ENCODE data around the gene FCHO2. TPM values are rescaled to one million over a fixed set of nuclear protein-coding genes. Genes with fewer than 3 reads are reported as not detected.

FCHO2 gene
- total RNA-seq, 1 donor from 2014 or later: 5.3 TPM

DNA sequence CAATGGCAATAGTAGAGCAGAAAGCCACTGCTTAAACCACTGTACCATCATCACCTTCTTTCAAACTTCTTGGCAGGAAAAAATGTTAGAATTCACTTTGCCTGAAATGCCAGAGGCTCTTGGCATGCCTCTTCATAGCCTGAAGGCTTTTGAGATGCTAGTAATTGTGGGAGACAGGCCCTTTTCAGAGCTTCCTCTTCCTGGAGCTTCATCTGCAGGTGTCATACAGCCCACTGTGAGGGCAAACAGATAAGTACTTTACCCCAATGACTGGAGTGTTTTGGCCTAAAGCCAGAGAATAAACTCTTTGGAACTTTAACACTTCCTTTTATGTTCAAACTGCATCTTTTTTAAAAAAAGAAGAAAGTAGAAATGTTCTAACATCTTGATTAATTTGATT, 83.2 kb downstream of the FCHO2 start:
- POLR2A ChIA-PET: no interaction called here
- Mint-ChIP-seq H3K27ac (no peak overlapping the region), H3K27me3 (no peaks in the 10 kb centered on the region), H3K36me3 (ENCODE audit: low read depth) (peaks cover 4% of the 10 kb centered on the region), H3K4me3 (no peak overlapping the region), H3K4me1 (no peaks in the 10 kb centered on the region), H3K9me3 (no peaks in the 10 kb centered on the region)
- intact Hi-C loops (cut with micrococcal nuclease): no loop called here
- CTCF ChIA-PET: no interaction called here
- TF ChIP-seq, protein P1, sequence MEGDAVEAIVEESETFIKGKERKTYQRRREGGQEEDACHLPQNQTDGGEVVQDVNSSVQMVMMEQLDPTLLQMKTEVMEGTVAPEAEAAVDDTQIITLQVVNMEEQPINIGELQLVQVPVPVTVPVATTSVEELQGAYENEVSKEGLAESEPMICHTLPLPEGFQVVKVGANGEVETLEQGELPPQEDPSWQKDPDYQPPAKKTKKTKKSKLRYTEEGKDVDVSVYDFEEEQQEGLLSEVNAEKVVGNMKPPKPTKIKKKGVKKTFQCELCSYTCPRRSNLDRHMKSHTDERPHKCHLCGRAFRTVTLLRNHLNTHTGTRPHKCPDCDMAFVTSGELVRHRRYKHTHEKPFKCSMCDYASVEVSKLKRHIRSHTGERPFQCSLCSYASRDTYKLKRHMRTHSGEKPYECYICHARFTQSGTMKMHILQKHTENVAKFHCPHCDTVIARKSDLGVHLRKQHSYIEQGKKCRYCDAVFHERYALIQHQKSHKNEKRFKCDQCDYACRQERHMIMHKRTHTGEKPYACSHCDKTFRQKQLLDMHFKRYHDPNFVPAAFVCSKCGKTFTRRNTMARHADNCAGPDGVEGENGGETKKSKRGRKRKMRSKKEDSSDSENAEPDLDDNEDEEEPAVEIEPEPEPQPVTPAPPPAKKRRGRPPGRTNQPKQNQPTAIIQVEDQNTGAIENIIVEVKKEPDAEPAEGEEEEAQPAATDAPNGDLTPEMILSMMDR (IDR thresholded peaks at IDR 0.05): no peak
- ATAC-seq (ENCODE audit: low read depth) (no peak), DNase-seq (no peak)

GRCh38 chr5:73042993-73043392, 87.2 kb downstream of the FCHO2 start:
- POLR2A ChIA-PET: no interaction called here
- no peak for DNase-seq
- H3K36me3 Mint-ChIP-seq (ENCODE audit: low read depth): peaks cover 3% of the 10 kb centered on the region
- H3K4me3 Mint-ChIP-seq: no peak overlapping the region
- H3K4me1 Mint-ChIP-seq: no peaks in the 10 kb centered on the region
- TF ChIP-seq, protein P1 (IDR thresholded peaks at IDR 0.05): no peak
- CTCF ChIA-PET: no interaction called here
- H3K9me3 Mint-ChIP-seq: peaks cover 7% of the 10 kb centered on the region
- H3K27ac Mint-ChIP-seq: no peak overlapping the region
- H3K27me3 Mint-ChIP-seq: no peaks in the 10 kb centered on the region
- intact Hi-C loops (cut with micrococcal nuclease): no loop called here
- ATAC-seq (ENCODE audit: low read depth): no peak

DNA sequence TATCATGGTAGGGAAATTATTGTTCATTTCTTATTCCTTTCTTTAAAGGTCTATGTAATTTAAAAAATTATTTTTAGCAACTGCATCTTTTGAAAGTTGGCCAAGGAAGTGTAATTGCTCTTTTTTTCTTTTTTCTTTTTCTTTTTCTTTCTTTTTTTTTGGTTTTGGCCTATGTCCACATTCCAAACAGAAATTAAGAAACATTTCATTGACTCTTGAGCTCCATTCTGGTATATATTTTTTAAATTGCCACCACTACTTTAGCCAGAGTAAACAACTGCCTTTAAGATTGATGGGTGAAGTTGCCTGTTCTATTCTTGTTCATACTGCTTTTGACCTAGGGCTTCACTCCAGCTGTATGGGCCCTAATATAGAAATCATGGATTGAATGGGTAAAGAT, 88.7 kb downstream of the FCHO2 start:
- POLR2A ChIA-PET: no interaction called here
- TF ChIP-seq, protein P1 (IDR thresholded peaks at IDR 0.05): no peak
- intact Hi-C loops (cut with micrococcal nuclease): no loop called here
- no peak for DNase-seq
- CTCF ChIA-PET: no interaction called here
- H3K4me3 Mint-ChIP-seq: no peak overlapping the region
- ATAC-seq (ENCODE audit: low read depth): no peak
- no peaks in the 10 kb centered on the region for H3K36me3 Mint-ChIP-seq (ENCODE audit: low read depth)
- H3K27me3 Mint-ChIP-seq: no peaks in the 10 kb centered on the region
- H3K9me3 Mint-ChIP-seq: peaks cover 7% of the 10 kb centered on the region
- no peaks in the 10 kb centered on the region for H3K4me1 Mint-ChIP-seq
- no peak overlapping the region for H3K27ac Mint-ChIP-seq

- H3K27me3 Mint-ChIP-seq: no peaks in the 10 kb centered on the region
- no peak for DNase-seq
- no peak overlapping the region for H3K4me3 Mint-ChIP-seq
- H3K27ac Mint-ChIP-seq: no peak overlapping the region
- no peak for ATAC-seq (ENCODE audit: low read depth)
- POLR2A ChIA-PET: no interaction called here
- H3K4me1 Mint-ChIP-seq: no peaks in the 10 kb centered on the region
- TF ChIP-seq, protein P1 (IDR thresholded peaks at IDR 0.05): no peak
- CTCF ChIA-PET: no interaction called here
- no peaks in the 10 kb centered on the region for H3K36me3 Mint-ChIP-seq (ENCODE audit: low read depth)
- intact Hi-C loops (cut with micrococcal nuclease): no loop called here
- H3K9me3 Mint-ChIP-seq: peaks cover 7% of the 10 kb centered on the region
Measured at GRCh38 chr5:73045623-73046022, 89.8 kb downstream of the FCHO2 start.

GRCh38 chr5:73061593-73061992, 105.8 kb downstream of the FCHO2 start:
- TF ChIP-seq, protein P1 (IDR thresholded peaks at IDR 0.05): no peak
- intact Hi-C loops (cut with micrococcal nuclease): no loop called here
- Mint-ChIP-seq H3K4me3 (no peak overlapping the region), H3K9me3 (no peaks in the 10 kb centered on the region), H3K27ac (no peak overlapping the region), H3K27me3 (no peaks in the 10 kb centered on the region), H3K36me3 (ENCODE audit: low read depth) (no peaks in the 10 kb centered on the region), H3K4me1 (no peaks in the 10 kb centered on the region)
- ATAC-seq (ENCODE audit: low read depth) (no peak), DNase-seq (no peak)
- ChIA-PET POLR2A (no interaction called here), CTCF (no interaction called here)

All from activated B cell treated with CpG ODN at 0.5 μM for 24 hours (primary cell).